NCI-H2171 (cell line): ENCODE results near the gene PPP1R1B.

ENCODE experiments used
- DNase-seq: peaks from one replicate; lab custom pipeline; 2025; lab: John Stamatoyannopoulos, UW

Gene PPP1R1B

GRCh38 chr17:39653662-39654331 lies 27.0 kb downstream of the PPP1R1B start:
- no peak for DNase-seq

GRCh38 chr17:39655105-39655504 lies 28.4 kb downstream of the PPP1R1B start:
- DNase-seq: no peak

GRCh38 chr17:39658346-39658745 lies 31.6 kb downstream of the PPP1R1B start:
- DNase-seq: no peak

GRCh38 chr17:39658760-39659159 lies 32.0 kb downstream of the PPP1R1B start:
- DNase-seq: no peak

GRCh38 chr17:39659279-39660010 lies 32.7 kb downstream of the PPP1R1B start:
- no peak for DNase-seq

- no peak for DNase-seq
Observed at GRCh38 chr17:39660011-39660360, 33.2 kb downstream of the PPP1R1B start.

GRCh38 chr17:39660397-39661385 lies 33.9 kb downstream of the PPP1R1B start:
- no peak for DNase-seq

GRCh38 chr17:39661744-39662541 lies 35.2 kb downstream of the PPP1R1B start:
- no peak for DNase-seq

- no peak for DNase-seq
Observed at GRCh38 chr17:39662551-39663339, 36.0 kb downstream of the PPP1R1B start.

GRCh38 chr17:39663340-39663687 lies 36.6 kb downstream of the PPP1R1B start:
- DNase-seq: no peak

- DNase-seq: no peak
Observed at GRCh38 chr17:39663688-39664580, 37.2 kb downstream of the PPP1R1B start.

GRCh38 chr17:39664581-39665561 lies 38.1 kb downstream of the PPP1R1B start, which contains the start of gene TCAP:
Gene TCAP, plus strand, starts transcription at chr17:39665349. Its CDS starts 11 bp downstream, at chr17:39665360.
- DNase-seq: no peak

- no peak for DNase-seq
Observed at GRCh38 chr17:39665642-39666224, 39.0 kb downstream of the PPP1R1B start.

- no peak for DNase-seq
Observed at GRCh38 chr17:39666231-39666600, 39.5 kb downstream of the PPP1R1B start.

GRCh38 chr17:39666601-39667261 lies 40.0 kb downstream of the PPP1R1B start:
- DNase-seq: no peak

- no peak for DNase-seq
Observed at GRCh38 chr17:39667262-39667944, 40.7 kb downstream of the PPP1R1B start.
